GM23338 (cell line): Measurements from ENCODE around the gene KIAA1328.

ENCODE experiments used
- CTCF ChIP-seq, 2 experiments: fragments of 200-600 bp in 1 of 2; sonication (generic) in 1 of 2; conservative IDR thresholded peaks; 2 replicates each; pipeline versions ENCODE4 v1.5.1 to v1.6.1; 2016 to 2017; ENCODE audit warnings: antibody characterized with exemption in 2 of 2, low read depth in 2 of 2, mild to moderate bottlenecking in 2 of 2, moderate library complexity in 1 of 2
- EZH2 ChIP-seq: fragments of 200-600 bp; sonication (generic); IDR thresholded peaks from one replicate; pipeline ENCODE4 v1.8.0; 2017; ENCODE audit warnings: antibody characterized with exemption, mild to moderate bottlenecking, low read depth; ENCODE audit not compliant: unreplicated experiment
- EZH2phosphoT487 ChIP-seq: fragments of 200-600 bp; sonication (generic); IDR thresholded peaks from one replicate; pipeline ENCODE4 v1.8.1; 2018; ENCODE audit warnings: antibody characterized with exemption; ENCODE audit not compliant: unreplicated experiment
- POLR2AphosphoS5 ChIP-seq: IDR thresholded peaks from 2 replicates; pipeline ENCODE4 v1.6.1; 2016; ENCODE audit warnings: antibody characterized with exemption, low read depth
- REST ChIP-seq: IDR thresholded peaks from one replicate; pipeline ENCODE4 v1.6.1; 2018; ENCODE audit warnings: antibody characterized with exemption; ENCODE audit not compliant: unreplicated experiment
- ZNF462 ChIP-seq: fragments of 250-450 bp; sonication (Bioruptor Pico); IDR thresholded peaks from 2 replicates; pipeline ENCODE4 v1.5.0; 2020; ENCODE audit warnings: mild to moderate bottlenecking, moderate library complexity

- TF ChIP-seq CTCF (conservative IDR thresholded peaks at IDR 0.05; ENCODE audit: low read depth in 2 of 2) (no peak), EZH2phosphoT487 (no peak), EZH2 (no peak), REST (no peak), POLR2AphosphoS5 (no peak), ZNF462 (CRISPR knock-in tag) (no peak)
These were observed 36.2 kb upstream of the KIAA1328 start for GRCh38 chr18:36792634-36793283.
